SW480 (cell line): ENCODE measurements around the gene DNAJC22.
"Not testable (repeated sequence)": the region's sequence is repeated elsewhere in the genome, so short reads cannot be mapped to it uniquely, and the experiment has no call there.

ENCODE experiments used
- DNase-seq: peaks from one replicate; pipeline ENCODE4 v3.0.0-alpha.2; 2016; ENCODE audit warnings: low spot score

DNAJC22 gene

GRCh38 chr12:49375406-49375805 lies 28.7 kb downstream of the DNAJC22 start:
- DNase-seq: no peak

- DNase-seq: no peak
Measured at GRCh38 chr12:49377386-49377785, 30.7 kb downstream of the DNAJC22 start.

- not testable (repeated sequence) for DNase-seq
Measured at GRCh38 chr12:49380184-49380583, 33.5 kb downstream of the DNAJC22 start.

GRCh38 chr12:49388682-49389386 lies 42.1 kb downstream of the DNAJC22 start:
- no peak for DNase-seq

GRCh38 chr12:49389387-49389703 lies 42.7 kb downstream of the DNAJC22 start:
- DNase-seq: no peak

GRCh38 chr12:49397000-49397399 lies 50.3 kb downstream of the DNAJC22 start:
- no peak for DNase-seq

- no peak for DNase-seq
Measured at GRCh38 chr12:49400304-49400703, 53.6 kb downstream of the DNAJC22 start.
